GM18858 (cell line): Measurements from ENCODE around the gene PRDX2.
"Not testable (repeated sequence)": the region's sequence is repeated elsewhere in the genome, so short reads cannot be mapped to it uniquely, and the experiment has no call there.

Experiments used
- ATAC-seq: cut with Tn5 transposase; IDR thresholded peaks from one replicate; pipeline ENCODE4 v1.9.1; 2021; ENCODE audit not compliant: unreplicated experiment

Gene PRDX2

GRCh38 chr19:12825254-12826131 is 23.9 kb upstream of the PRDX2 start:
- no peak for ATAC-seq

GRCh38 chr19:12821761-12822160 is 20.2 kb upstream of the PRDX2 start:
- no peak for ATAC-seq

- not testable (repeated sequence) for ATAC-seq
Observed at GRCh38 chr19:12817810-12818209, 16.2 kb upstream of the PRDX2 start.

- not testable (repeated sequence) for ATAC-seq
Observed at GRCh38 chr19:12817188-12817587, 15.6 kb upstream of the PRDX2 start.

- ATAC-seq: no peak
Observed at GRCh38 chr19:12815088-12815487, 13.5 kb upstream of the PRDX2 start.

- ATAC-seq: peak; percentile 83
Observed at GRCh38 chr19:12806242-12807081, 4.9 kb upstream of the PRDX2 start, which contains the start of gene RNASEH2A. Gene RNASEH2A, plus strand, starts transcription at chr19:12806584. Its CDS starts 90 bp downstream, at chr19:12806674.

GRCh38 chr19:12804051-12804450 is 2.5 kb upstream of the PRDX2 start:
- no peak for ATAC-seq

GRCh38 chr19:12802267-12803106 is 887 bp upstream of the PRDX2 start:
- no peak for ATAC-seq

- no peak for ATAC-seq
Observed at GRCh38 chr19:12800923-12801465, 606 bp downstream of the PRDX2 start.

- ATAC-seq: no peak
Observed at GRCh38 chr19:12800466-12800770, 1.2 kb downstream of the PRDX2 start.

GRCh38 chr19:12799742-12800465 is 1.7 kb downstream of the PRDX2 start:
- ATAC-seq: no peak

- ATAC-seq: not testable (repeated sequence)
Observed at GRCh38 chr19:12797607-12798006, 4.0 kb downstream of the PRDX2 start.

GRCh38 chr19:12797141-12797587 is 4.4 kb downstream of the PRDX2 start:
- no peak for ATAC-seq

- ATAC-seq: no peak
Observed at GRCh38 chr19:12796146-12797071, 5.2 kb downstream of the PRDX2 start.

GRCh38 chr19:12794971-12795381 is 6.6 kb downstream of the PRDX2 start:
- ATAC-seq: no peak

- ATAC-seq: no peak
Observed at GRCh38 chr19:12794196-12794941, 7.2 kb downstream of the PRDX2 start.

GRCh38 chr19:12793290-12794195 is 8.1 kb downstream of the PRDX2 start:
- no peak for ATAC-seq
